ENCODE data around the gene PRRT3. TPM values are rescaled to one million over a fixed set of nuclear protein-coding genes. Genes with fewer than 3 reads are reported as not detected.

Gene PRRT3
- total and polyA plus RNA-seq, 2 donors (not counting 3 experiments of a cell fraction or from before 2014, with no cell fraction given), result 1.5 TPM

DNA sequence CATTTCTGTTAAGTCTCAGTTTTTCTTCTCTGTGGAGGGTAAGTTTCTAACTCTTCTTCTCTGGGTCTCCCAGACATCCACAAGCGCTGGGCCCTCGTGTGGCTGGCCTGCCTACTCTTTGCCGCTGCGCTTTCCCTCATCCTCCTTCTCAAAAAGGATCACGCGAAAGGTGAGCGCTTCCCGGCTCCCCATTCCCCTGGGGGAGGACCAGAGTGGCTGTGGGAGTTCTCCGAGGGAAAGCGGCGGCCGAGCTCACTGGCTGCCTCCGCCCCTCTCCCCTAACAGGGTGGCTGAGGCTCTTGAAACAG is 19.7 kb downstream of the PRRT3 start:
- CTCF ChIA-PET, result interaction anchor here (0.6 to 4.0 kb wide), 38 partner anchors 9 to 806 kb away, joined by 3 to 105 read pairs (median 4); partner anchors contain the start of genes ARPC4, FANCD2, IL17RC and IL17RE
- intact Hi-C loops (cut with micrococcal nuclease) (loop anchor here (1.0 to 10.0 kb wide), 6 partner anchors 15 to 802 kb away; partner anchors contain the start of genes IL17RC and JAGN1), dilution Hi-C loops (cut with MboI; ENCODE audit: extremely low pct_ligation_motif_present, low sequenced_read_pairs) (no loop called here)
- Histone ChIP-seq H3K4me2 (ENCODE audit: insufficient read depth, low read length) (peak overlapping the region; percentile 64), H3K79me2 (ENCODE audit: control insufficient read depth, insufficient read depth, low read length) (no peaks in the 10 kb centered on the region), H4K20me1 (replicated peaks; ENCODE audit: control insufficient read depth, extremely low read depth, insufficient read depth, low read length) (no peaks in the 10 kb centered on the region), H3K9me1 (replicated peaks; ENCODE audit: control insufficient read depth, extremely low read depth, insufficient read depth, low read length) (no peaks in the 10 kb centered on the region), H3K9me3 (replicated peaks; ENCODE audit: control insufficient read depth, insufficient read depth, low read length) (no peaks in the 10 kb centered on the region), H2AFZ (ENCODE audit: low read depth, low read length) (peak overlapping the region; percentile 95), H3K4me1 (ENCODE audit: control insufficient read depth, extremely low read depth, insufficient read depth, low read length) (peaks cover 16% of the 10 kb centered on the region), H3K27me3 (ENCODE audit: control insufficient read depth in 2 of 2, insufficient read depth in 2 of 2, low read length in 2 of 2) (no peaks in the 10 kb centered on the region), H3K36me3 (ENCODE audit: control insufficient read depth in 2 of 2, extremely low read depth in 1 of 2, insufficient read depth in 2 of 2, low read length in 2 of 2) (peaks cover 2 to 5% of the 10 kb centered on the region in 2 experiments), H3K4me3 (replicated peaks in 1 of 3; ENCODE audit: insufficient read depth in 1 of 3, low read depth in 1 of 3, low read length in 3 of 3) (peak overlapping the region in 2 of 3 experiments; percentile 55 to 76), H3K27ac (ENCODE audit: insufficient read depth, low read depth, low read length) (peak overlapping the region; percentile 85), H3K9ac (replicated peaks; ENCODE audit: extremely low read depth, insufficient read depth, low read length) (peak overlapping the region; percentile 53)
- BruUV-seq (replicated peaks), result no TSS peak
- peak; percentile 90 for FAIRE-seq
- DNase-seq (ENCODE audit: low read depth, low spot score), result no peak
- POLR2A ChIA-PET, result interaction anchor here (1.1 to 1.9 kb wide), 3 partner anchors 14 to 140 kb away, joined by 3 to 14 read pairs (median 3); partner anchors contain the start of genes ARPC4 and JAGN1
- TF ChIP-seq JUN (IDR thresholded peaks at IDR 0.05; ENCODE audit: borderline replicate concordance, insufficient read depth, insufficient read length, low read depth), result no peak
- TF ChIP-seq GATA2 (IDR thresholded peaks at IDR 0.05; ENCODE audit: insufficient read depth, insufficient read length, low read depth, low read length), result no peak
- TF ChIP-seq POLR2AphosphoS5 (IDR thresholded peaks at IDR 0.05; ENCODE audit: insufficient read depth, low read depth, low read length), result no peak
- no peak for TF ChIP-seq MYC (IDR thresholded peaks at IDR 0.05; ENCODE audit: low read depth, low read length)
- TF ChIP-seq, protein P1, sequence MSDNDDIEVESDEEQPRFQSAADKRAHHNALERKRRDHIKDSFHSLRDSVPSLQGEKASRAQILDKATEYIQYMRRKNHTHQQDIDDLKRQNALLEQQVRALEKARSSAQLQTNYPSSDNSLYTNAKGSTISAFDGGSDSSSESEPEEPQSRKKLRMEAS (IDR thresholded peaks at IDR 0.05; ENCODE audit: insufficient read depth, insufficient read length), result no peak
- no peak for TF ChIP-seq EZH2 (IDR thresholded peaks at IDR 0.05; ENCODE audit: borderline replicate concordance, low read depth, low read length, severe bottlenecking)
- TF ChIP-seq, protein P2, sequence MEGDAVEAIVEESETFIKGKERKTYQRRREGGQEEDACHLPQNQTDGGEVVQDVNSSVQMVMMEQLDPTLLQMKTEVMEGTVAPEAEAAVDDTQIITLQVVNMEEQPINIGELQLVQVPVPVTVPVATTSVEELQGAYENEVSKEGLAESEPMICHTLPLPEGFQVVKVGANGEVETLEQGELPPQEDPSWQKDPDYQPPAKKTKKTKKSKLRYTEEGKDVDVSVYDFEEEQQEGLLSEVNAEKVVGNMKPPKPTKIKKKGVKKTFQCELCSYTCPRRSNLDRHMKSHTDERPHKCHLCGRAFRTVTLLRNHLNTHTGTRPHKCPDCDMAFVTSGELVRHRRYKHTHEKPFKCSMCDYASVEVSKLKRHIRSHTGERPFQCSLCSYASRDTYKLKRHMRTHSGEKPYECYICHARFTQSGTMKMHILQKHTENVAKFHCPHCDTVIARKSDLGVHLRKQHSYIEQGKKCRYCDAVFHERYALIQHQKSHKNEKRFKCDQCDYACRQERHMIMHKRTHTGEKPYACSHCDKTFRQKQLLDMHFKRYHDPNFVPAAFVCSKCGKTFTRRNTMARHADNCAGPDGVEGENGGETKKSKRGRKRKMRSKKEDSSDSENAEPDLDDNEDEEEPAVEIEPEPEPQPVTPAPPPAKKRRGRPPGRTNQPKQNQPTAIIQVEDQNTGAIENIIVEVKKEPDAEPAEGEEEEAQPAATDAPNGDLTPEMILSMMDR (IDR thresholded peaks at IDR 0.05; ENCODE audit: extremely low read depth in 1 of 2, insufficient read depth in 1 of 2, low read depth in 1 of 2, low read length in 2 of 2), result no peak
- no peak for TF ChIP-seq POLR2A (IDR thresholded peaks at IDR 0.05; ENCODE audit: low read depth, low read length)
- no peak for TF ChIP-seq FOS (IDR thresholded peaks at IDR 0.05; ENCODE audit: borderline replicate concordance, insufficient read depth, low read length)
